SK-MEL-5 (cell line): ENCODE data around the gene KITLG. TPM values are rescaled to one million over a fixed set of nuclear protein-coding genes. Genes with fewer than 3 reads are reported as not detected.
"Not testable (repeated sequence)": the region's sequence is repeated elsewhere in the genome, so short reads cannot be mapped to it uniquely, and the experiment has no call there.

Experiments
- DNase-seq: peaks from one replicate; pipeline ENCODE4 v3.0.0-alpha.2; 2016; ENCODE audit warnings: low read depth, low spot score
- in situ Hi-C: cut with HindIII; loops from 2 replicates; pipeline ENCODE4 v1.10.0; 2016; ENCODE audit warnings: low sequenced_read_pairs, high pct_unique_total_duplicates, low pct_unique_long_range_greater_than_20kb
- total RNA-seq: library from RNA; depleted of rRNA; stranded (reverse); fragments of >200 nt; shearing (Covaris generic); gene quantifications from 2 replicates; pipeline ENCODE4 v1.2.3, GENCODE V29; 2014

Gene KITLG
- total RNA-seq, 1 experiment from 2014 or later, result 12.5 TPM

DNA sequence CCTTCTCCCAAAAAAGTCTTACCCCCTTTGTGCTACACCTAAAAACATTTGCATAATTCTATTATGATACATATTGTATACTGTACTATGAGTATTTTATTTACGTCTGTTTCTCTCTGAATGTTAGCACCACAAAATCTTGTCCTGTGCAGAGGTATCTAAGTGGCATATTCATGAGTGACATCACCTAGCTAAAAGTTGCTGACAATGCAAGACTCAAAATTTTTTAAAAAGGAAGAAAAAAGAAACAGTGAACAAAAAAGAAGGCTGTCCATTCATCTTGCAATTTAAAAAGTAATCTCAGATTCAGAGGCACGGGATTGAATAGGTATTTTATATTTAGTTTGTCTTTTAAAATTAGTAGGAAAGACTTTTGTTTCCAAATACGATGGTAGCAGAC lies 69.4 kb downstream of the KITLG start:
- in situ Hi-C loops, result no loop called here
- DNase-seq, result no peak

DNA sequence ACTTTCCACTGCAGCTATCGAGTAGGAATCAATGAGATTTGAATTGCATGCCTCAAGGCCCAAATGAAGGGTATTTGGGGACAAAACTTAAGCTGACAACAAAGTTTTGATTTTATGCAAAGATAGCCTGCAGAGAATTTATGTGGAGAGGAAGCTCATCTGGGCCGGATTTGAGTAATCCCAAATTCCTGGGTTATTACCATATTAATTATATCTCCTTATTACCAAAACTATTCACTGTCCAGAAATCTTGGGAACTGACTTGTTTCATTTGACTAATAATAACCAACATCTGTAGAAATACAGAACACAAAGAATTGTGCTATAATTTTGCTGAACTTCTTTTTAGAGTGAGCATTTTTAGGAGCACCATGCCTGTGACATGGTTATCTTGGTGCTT lies 70.4 kb downstream of the KITLG start:
- in situ Hi-C loops, result no loop called here
- DNase-seq, result no peak

DNA sequence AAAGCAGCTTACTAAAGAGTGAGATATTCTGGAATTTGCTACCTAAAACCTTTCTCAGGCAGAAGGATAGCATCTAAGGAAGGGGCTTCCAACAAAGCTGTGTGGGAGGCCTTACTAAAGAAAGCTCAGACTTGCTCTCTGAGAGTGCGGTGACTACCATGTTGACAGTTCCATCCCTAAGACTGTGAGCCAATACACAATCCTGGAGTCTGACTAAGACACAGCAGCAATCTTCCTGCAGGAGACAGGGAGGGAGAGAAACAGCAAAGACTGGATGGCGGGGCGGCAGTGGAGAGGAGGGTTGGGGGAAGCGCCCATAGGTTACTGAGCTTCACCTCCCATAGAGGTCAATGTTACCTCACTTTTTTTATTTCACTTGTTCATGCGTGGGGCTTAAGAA lies 70.9 kb downstream of the KITLG start:
- in situ Hi-C loops, result no loop called here
- no peak for DNase-seq

DNA sequence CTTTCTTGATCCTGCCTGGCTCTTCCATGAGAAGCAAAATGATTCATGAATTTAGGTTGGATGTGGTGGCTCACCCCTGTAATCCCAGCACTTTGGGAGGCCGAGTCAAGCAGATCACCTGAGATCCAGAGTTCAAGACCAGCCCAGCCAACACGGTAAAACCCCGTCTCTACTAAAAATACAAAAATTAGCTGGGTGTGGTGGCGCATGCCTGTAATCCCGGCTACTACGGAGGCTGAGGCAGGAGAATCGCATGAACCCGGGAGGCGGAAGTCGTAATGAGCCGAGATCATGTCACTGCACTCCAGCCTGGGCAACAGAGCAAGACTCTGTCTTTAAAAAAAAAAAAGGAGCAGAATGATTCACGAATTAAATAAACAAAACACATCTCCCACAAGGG lies 72.4 kb downstream of the KITLG start:
- DNase-seq, in situ Hi-C loops: not testable (repeated sequence)

DNA sequence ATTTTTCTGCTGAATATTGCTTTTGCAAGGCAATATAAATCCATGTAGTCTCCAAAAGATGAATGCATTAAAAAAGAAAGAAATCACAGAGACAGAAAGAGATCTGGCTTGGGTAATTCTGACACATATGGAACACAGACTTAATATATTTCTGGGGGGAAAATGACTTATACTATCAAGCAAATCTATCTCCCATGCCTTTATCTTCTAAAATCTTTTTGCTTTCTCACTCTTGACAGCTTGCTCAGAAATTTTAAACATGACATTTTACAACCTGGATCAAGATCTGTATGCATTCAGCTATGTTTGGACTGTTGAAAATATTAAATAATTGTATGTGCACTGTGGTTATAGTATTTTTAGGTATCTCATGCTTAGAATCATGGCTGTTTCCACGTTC lies 73.0 kb downstream of the KITLG start:
- in situ Hi-C loops, result no loop called here

DNA sequence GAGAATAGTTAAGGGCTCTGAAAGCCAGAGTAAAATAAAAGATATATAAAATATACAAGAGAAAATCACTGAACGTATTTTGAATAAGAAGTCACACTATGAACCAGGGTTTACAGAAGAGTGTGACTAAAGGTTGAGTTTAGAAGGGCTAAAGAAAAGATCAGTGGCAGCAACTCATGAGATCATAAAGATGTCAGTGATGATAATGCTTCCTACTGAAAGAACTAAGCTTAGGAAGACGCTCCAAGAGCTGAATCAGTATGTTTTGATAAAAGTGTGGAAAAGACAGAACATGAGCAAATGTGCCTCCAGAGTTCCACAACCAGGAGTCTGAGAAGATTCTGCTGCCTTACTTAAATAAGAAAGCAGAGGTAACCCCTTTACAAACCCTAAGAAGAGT lies 74.6 kb downstream of the KITLG start:
- in situ Hi-C loops, result no loop called here
- DNase-seq, result no peak

More for the DNA sequence above, 73.0 kb downstream of the KITLG start:
- DNase-seq, result no peak

DNA sequence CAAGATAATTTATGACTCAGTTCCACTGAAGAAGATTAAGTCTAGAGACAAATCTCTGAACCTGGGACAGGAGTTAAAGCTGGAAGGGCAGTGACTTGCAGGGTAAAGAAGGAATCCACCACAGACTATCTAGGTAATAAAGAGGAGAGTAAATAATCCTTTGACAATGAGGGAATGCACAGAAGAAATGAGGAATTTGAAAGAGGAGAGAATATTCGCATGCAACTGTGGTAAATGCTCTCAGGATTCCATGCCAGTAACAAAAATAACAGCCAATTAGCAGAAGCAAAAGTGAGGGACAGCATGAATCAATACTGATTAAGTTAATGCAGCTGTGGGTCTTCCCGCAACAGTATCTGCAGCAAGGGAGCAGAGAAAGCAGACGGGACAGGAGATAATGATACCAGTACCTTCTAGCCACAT lies 77.0 kb downstream of the KITLG start:
- in situ Hi-C loops, result no loop called here
- DNase-seq, result no peak

DNA sequence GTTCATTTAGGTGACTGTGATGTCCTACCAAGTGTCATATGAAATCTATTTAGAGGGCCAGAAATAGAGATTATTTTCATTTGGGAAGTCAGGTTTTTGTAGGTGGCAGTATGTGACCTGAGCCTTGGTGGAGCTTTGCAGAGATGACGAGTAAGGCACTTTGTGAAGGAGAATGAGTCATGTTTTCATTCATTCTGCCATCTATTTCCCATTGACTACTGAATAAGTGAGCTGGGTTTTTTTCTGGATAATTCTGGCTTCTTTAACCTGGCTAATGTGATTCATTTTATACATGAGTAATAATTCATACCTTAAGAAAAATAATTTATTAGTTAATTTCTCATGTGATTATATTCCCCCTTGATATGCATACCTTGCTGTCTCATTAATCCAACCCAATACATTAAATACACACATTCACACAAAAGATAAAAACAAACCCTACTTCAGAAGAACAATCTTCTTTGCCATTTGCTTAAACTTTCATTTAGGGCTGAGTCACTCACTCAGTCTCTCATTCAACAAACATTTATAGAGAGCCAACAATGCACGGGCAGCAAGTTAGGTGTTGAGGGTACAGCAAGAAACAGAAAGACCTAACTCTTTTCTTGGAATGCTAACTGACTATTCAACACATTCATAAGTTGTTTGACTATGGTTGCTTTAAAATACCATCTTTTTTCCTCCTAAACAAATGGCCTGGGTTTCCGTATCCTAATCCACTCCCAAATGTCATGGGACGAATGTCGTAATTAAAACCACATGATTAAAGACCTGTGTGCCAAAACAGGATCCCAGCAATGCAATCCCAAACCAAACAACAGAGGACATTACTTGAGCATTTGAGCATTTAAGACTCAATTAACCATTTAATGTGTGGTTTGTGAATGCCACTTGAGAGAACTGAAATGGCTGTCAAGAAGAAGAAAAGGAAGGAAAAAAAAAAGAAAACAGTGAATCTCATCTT lies 78.0 kb downstream of the KITLG start:
- DNase-seq, result peak; percentile 26
- in situ Hi-C loops, result no loop called here

DNA sequence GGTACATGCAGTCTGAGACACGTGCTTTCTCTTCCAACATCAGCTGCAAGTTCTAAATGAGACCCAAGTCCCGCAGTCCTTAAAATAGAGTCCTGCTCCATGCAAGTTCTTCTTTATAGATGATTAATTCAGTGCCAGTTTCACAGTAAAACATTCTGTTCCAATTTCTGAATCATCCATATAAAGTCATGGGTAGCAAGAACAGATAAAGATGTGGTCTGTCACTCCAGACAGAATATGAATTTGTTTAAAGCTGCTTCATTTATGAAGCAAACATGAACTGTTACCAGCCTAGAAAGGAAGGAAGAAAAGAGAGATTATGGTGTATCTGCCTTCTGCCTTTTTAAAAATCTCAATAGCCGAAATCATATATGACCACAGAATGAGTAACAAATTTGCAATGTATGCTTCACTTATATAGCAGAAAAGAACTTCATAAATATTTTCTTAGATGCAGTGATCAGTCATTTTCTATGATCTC lies 83.3 kb downstream of the KITLG start:
- no peak for DNase-seq
- in situ Hi-C loops, result no loop called here

DNA sequence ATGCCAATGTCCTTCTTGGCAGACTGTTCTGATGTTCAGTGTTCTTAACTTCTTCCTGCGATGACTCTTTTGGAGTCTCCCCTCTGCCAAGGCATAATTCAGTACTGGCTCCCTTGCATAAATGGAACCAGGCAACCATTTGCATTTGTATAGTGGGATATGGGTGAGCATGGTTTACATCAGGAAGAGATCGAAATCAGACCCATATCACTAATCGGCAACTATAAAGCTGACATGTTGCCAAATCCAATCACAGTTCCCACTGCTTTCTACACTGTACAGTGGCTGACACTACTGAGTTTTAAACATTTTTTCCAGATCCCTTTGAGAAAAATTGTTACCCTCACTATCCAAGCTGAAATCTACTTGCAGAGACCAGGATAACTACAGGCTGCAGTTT lies 83.8 kb downstream of the KITLG start:
- in situ Hi-C loops, result no loop called here

DNA sequence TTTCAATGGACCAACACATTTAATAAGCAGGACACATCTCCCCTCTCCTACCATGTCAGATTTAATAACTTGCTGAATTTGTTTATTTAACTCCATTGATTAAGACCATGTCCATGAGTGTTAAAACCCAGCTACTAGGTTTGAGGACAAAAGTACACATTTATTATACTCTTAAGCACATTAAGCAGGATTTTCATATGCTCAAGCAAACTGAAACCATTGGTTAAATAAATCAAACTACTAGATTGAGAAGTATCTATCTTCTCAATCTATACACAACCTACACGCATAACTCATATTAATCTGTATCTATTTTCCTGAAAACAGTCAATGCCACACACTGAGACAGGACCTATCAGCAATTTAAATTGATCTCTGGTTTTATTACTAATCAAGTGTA lies 85.2 kb downstream of the KITLG start:
- DNase-seq, result no peak
- in situ Hi-C loops, result no loop called here

More for the DNA sequence above, 83.8 kb downstream of the KITLG start:
- DNase-seq, result no peak

DNA sequence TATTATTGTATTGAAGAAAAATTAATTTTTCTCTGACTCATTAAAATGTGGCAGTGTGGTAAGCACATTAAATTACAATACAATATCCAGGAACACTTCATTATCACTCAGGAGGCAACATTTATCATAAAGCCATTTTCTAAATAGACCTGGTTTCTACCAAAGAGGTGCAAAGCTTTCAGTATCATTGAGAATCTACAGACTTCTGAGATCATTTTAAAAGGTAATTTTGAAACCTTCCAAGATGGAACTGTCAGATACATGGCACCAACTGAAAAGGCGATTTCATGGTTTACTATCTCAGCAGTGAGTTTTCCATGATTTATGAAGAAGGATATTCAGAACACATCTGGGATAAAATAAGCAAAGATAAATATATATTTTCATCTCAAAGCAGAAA lies 85.8 kb downstream of the KITLG start:
- no peak for DNase-seq
- in situ Hi-C loops, result no loop called here

DNA sequence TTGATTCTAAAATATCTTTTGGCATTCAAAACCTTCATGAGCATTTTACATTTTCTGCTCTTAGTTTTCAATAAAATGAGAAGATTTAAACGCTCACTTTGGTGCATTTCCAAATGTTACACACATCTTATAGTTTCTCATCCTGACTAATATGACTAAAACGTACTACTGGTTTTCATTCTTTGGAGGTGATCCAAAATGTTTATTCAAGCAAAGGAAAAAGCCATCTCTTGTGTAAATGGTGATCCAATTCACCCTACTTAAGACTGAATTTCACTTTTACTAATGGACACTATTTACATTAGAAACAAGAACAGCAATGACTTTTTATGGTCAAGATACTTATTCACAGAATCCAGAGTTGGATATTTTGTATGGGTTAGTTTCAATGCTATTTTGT lies 86.6 kb downstream of the KITLG start:
- DNase-seq, result no peak
- in situ Hi-C loops, result no loop called here

DNA sequence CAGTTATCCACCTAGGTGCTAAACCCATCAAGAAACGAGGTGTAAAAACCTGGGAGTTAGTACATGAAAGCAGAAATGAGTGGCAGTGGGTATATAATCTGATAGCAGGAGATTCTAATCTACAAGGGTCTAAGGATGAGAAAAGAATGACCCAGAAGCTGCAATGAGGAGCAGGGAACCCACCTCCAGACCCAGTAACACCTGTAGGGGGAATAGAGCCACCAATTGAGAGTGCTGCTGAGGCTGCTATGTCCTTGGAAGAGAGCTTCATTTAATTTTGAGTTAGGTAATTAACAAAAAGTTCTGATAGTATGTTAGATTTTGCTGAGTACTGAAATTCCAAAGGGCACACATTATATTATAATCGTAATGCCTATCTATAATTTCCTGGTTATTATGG lies 89.8 kb downstream of the KITLG start:
- DNase-seq, result no peak

DNA sequence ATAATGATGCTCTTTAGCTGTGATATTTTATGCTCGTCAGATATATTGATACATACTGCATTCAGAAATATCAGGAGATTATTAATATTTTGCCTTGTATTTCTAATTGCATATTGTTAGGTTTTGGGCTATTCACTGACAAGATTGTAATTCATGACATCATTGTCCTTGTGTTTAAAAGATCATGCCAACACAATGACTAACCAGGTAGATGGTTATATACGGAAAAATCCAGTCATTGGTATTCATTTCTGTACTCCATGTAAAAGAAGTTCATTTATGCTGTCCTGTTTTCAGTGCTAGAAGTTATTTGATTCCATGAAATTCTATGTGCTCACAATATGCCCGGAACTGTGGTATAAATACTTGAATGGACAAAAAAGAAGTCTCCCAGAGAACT lies 107.5 kb downstream of the KITLG start:
- no peak for DNase-seq
- in situ Hi-C loops, result no loop called here

More for the DNA sequence above, 89.8 kb downstream of the KITLG start:
- in situ Hi-C loops, result no loop called here

DNA sequence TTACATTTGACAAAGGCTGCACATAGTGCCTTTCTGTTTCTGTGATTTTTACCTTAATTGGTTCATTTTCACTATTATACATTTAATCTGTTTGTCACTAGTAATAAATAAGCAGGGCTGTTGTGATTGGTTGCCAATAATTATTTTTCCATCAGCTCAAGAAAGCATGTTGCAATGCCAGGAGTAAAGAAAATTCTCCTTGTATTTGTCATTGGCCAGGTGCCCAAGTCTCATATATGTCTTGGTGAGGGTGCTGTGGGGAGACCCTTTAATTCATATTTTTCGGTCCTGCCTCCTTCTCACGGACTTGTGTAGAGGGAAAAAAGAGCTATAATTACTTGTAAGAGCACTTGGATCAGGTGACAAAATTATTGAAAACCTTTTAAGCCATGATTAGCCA lies 108.0 kb downstream of the KITLG start:
- in situ Hi-C loops, result no loop called here
- DNase-seq, result no peak

DNA sequence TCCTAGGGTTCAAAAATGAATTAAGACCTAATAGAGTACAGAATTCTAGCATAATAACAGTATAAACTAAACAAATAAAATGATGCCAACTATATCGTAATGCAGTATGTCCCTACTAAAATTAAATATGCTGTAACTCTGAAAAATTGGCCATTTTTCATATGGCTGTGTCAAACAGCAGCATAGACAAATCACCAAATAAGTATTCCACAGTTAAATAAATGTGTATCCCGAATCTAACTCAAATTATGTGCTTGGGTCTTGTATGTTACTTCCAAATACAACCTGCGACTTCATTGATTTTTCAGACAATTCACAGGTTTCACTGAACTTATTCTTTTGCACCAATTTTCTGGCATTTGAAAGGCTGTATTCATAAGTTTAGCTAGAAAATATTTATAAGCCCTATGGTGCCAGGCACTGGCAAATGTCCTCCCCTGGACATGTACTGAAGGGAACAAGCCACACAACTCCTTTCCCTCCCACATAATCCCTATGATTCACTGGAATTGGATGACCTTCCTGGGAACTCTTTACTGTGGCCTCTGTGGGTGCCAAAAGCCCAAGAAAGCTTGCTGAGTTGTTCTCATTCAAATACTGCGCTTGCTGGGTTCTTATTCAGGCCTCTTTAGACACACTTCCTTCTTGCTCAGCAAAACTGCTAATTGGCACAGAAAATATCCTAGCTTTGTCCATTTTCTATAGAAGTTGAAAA lies 108.8 kb downstream of the KITLG start:
- DNase-seq, result no peak
- in situ Hi-C loops, result no loop called here

DNA sequence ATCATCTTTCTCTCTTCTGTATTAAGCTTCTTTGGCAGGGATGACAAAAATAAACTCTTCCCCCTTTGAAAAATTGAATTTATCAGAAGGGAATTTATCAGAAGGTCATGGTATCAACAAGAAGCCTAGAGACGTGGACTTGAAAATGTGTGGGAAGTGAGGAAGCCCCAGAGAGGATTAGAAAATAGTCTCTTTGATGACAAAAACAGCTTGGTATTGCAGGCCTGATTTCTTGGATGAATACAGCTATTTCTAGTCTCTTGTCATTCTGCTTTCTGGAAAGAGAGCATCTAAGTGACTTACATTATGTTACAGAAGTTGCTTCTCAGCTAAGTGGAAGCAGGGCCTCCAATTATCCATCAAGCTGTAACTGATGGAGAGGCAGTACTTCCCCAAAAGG lies 111.1 kb downstream of the KITLG start:
- in situ Hi-C loops, result no loop called here
- DNase-seq, result no peak

DNA sequence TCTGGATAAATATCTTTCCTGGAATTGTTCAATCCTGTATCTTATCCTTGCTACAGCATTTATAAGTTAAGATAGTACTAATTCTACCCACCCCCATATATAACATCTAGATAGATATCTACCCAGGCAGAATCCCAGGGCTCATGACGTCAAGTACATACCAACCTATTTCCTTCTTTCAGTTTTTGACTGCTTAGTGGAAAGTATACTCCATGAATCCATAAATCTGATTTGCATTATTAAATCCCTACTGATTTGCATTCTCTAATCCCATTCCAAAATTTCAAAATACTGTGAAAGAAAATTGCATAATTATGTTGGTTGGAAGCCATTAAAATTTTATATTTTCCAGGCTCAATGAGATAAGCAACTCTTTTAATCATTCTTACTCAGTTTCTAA lies 111.7 kb downstream of the KITLG start:
- DNase-seq, result no peak
- in situ Hi-C loops, result no loop called here
